Stomach (tissue), 4 donors: Measurements from ENCODE around the gene MAGI2.

Source experiments
- EP300 ChIP-seq: sonication (generic); formaldehyde crosslinking; IDR thresholded peaks from one replicate; pipeline ENCODE4 v1.6.1; 2017; ENCODE audit warnings: antibody characterized with exemption
- POLR2A ChIP-seq, 4 donors: fragments of 450-650 bp; IDR thresholded peaks; one replicate each; pipeline ENCODE4 v1.6.1; 2016; ENCODE audit warnings: antibody characterized with exemption in 4 of 4, control low read depth in 2 of 4, mild to moderate bottlenecking in 1 of 4, moderate library complexity in 1 of 4
- POLR2AphosphoS5 ChIP-seq, 3 donors: sonication (generic); formaldehyde crosslinking; IDR thresholded peaks; one replicate each; pipeline ENCODE4 v1.6.1; 2016; ENCODE audit warnings: antibody characterized with exemption in 3 of 3
- TF ChIP-seq, protein P1 (sequence below), 7 experiments: fragments of 450-650 bp in 4 of 7; fragments of 200-600 bp in 3 of 7; sonication (generic) in 3 of 7; IDR thresholded peaks; one replicate each; pipeline ENCODE4 v1.5.1; 2016 to 2019; ENCODE audit warnings: antibody characterized with exemption in 7 of 7, control low read depth in 2 of 7, mild to moderate bottlenecking in 1 of 7

DNA sequence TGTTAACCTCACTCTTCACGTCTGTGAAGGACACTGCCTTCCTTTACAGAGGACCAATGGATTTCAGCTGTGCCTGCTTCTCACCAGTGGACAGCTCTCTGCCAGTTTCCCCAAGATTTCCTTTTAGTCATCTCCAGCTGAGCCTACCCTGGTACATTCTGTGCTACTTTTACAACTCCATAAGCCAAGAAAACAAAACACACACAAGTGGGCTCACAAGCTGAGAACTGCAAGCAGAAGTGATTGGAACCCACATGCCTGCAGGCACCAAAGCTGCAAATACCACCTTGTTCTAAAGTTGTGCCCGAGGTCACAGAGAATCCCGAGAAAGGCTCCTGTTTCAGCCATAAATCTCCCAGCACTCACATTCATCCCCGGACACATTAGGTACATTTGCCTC is 1018.1 kb downstream of the MAGI2 start:
- TF ChIP-seq EP300 (no peak), POLR2A (IDR thresholded peaks at IDR 0.05) (no peak), POLR2AphosphoS5 (IDR thresholded peaks at IDR 0.05) (no peak)
- TF ChIP-seq, protein P1, sequence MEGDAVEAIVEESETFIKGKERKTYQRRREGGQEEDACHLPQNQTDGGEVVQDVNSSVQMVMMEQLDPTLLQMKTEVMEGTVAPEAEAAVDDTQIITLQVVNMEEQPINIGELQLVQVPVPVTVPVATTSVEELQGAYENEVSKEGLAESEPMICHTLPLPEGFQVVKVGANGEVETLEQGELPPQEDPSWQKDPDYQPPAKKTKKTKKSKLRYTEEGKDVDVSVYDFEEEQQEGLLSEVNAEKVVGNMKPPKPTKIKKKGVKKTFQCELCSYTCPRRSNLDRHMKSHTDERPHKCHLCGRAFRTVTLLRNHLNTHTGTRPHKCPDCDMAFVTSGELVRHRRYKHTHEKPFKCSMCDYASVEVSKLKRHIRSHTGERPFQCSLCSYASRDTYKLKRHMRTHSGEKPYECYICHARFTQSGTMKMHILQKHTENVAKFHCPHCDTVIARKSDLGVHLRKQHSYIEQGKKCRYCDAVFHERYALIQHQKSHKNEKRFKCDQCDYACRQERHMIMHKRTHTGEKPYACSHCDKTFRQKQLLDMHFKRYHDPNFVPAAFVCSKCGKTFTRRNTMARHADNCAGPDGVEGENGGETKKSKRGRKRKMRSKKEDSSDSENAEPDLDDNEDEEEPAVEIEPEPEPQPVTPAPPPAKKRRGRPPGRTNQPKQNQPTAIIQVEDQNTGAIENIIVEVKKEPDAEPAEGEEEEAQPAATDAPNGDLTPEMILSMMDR (IDR thresholded peaks at IDR 0.05), result no peak
